GM19467 (cell line): ENCODE measurements around the gene LINGO3.

ENCODE experiments used
- ATAC-seq: cut with Tn5 transposase; IDR thresholded peaks from one replicate; pipeline ENCODE4 v1.9.1; 2021; ENCODE audit warnings: mild to moderate bottlenecking, moderate library complexity; ENCODE audit not compliant: unreplicated experiment

Gene LINGO3

GRCh38 chr19:2266183-2266993 is 41.6 kb downstream of the LINGO3 start:
- no peak for ATAC-seq

- ATAC-seq: no peak
These were observed 46.3 kb downstream of the LINGO3 start for GRCh38 chr19:2261438-2262172.

- ATAC-seq: no peak
These were observed 47.6 kb downstream of the LINGO3 start for GRCh38 chr19:2260341-2260805.

- no peak for ATAC-seq
These were observed 48.6 kb downstream of the LINGO3 start for GRCh38 chr19:2259336-2259735.
